ENCODE results near the gene AHR.

Gene AHR

DNA sequence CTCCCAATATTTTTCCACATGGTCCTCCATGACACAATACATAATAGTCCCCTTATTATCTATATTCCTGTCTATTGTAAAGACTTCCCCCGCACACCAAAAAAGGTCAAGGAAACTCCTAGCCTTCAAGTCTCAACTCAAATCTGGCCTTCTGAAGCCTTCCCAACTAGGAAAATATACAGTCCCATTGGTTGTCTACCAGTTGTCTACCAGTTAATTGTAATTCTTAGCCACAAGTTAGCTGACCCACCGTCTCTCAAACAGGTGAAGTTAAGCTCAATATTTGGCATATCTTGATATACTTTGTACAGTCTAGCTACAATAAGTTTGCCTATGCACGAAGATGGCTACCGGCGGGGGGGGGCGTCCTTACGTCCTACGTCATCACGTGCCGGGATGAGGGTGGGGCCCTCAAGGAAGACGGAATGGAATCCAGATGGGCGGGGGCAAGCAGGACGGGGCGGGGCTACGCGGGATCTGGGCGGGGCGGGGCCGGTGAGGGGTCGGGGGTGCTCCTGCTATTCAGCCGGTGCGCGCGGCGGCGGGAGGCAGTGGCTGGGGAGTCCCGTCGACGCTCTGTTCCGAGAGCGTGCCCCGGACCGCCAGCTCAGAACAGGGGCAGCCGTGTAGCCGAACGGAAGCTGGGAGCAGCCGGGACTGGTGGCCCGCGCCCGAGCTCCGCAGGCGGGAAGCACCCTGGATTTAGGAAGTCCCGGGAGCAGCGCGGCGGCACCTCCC is at the start of gene AHR:
Gene AHR, plus strand, starts transcription at position 551 of the 738 bp plus-strand sequence. CDS start 613 bp downstream, outside the sequence.
- DNase-seq (ENCODE audit: low read depth), result peak; percentile 75

DNA sequence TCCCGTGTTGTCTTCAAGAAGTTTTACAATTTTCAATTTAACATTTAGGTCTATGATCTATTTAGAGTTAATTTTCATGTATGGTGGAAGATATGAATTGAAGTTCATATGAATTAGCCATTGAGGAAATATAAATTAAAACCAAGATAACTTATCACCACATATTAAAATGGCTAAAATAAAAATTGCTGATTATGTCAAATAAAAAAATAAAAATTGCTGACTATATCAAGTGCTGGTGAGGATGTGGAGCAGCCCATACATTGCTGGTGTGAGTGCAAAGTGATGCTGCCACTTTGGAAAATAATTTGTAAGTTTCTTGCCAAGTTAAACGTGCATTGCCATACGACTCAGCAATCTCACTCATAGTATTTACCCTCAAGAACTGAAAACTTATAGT is 44.6 kb upstream of the AHR start:
- DNase-seq (ENCODE audit: low read depth), result no peak

DNA sequence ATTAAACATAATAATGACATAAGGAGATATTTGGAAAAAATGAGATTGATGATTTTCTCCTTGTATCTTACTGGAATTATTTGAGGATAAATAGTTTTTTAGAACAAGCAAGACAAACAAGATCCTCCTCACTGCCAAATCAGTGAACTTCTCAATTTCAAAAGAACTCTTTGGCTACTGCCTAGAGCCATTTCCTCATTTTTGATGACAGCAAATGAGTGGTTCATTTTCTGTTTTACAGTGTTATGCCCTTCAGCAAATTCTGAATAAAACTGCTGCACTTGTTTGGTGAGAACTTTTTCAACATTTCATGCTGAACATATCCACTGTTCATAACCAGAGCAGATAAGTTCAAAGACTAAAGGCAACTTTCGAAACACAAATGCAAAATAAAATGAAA is 42.5 kb upstream of the AHR start:
- no peak for DNase-seq (ENCODE audit: low read depth)

DNA sequence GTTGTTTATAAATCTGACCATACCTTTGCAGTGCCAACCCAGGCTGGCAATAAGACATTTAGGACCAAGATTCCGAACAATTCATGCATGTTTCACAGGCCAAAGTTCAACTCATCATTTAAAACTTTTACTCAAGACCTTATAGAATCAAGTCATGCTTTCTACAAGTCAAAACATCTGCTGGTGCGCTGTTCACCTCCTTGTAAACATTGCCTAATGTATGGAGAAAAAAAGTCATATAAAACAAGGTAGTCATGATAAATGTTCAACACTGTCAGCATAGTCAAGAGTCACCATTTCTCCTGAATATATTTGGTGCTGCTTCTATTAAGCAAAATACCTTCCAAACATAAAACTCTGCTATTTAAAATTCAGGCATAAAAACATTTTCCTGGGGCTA is 42.1 kb upstream of the AHR start:
- DNase-seq (ENCODE audit: low read depth), result no peak

DNA sequence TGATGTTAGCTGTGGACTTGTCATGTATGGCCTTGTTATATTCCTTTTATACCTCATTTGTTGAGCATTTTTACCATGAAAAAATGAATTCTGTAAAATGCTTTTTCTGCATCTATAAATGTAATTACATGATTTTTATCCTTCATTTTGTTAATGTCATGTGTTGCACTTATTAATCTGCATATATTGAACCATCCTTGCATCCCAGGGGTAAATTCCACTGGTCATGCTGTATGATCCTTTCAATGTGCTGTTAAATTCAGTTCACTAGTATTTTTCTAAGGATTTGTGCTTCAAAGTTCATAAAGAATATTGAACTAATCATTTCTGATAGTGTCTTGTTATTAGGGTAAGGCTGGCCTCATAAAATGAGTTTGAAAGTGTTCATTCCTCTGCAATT is 31.9 kb upstream of the AHR start:
- no peak for DNase-seq (ENCODE audit: low read depth)

DNA sequence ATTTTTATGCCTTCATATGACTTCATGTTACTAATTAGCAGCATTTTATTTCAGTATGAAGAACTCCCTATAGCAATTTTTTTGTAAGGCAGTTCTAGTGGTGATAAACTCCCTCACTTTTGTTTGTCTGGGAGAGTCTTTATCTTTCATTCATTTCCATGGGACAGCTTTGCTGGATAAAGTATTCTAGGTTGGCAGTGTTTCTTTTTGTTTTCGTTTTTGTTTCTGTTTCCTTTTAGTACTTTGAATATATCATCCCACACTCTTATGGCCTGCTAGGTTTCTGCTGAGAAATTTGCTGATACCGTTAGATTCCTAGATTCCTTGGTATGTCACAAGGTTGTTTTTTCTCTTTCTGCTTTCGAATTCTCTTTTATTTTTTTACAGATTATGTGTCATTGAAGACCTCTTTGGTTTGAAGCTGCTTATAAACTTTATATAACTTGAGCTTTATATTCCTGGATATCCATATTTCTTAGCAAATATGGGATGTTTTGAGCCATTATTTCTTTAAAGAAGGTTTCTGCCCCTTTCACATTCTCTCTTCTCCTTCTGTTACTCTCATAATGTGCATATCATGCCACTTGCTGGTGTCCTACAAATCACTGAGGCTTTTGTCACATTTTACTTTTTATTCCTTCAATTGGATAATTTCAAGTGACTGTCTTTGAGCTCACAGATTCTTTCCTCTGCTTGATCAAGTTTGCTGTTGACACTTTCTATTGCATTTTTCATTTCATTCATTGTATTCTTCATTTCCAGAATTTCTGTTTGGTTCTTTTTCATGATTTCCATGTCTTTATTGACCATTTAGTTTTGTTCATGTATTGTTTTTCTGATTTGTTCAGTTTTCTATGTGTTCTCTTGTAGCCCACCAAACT is 28.9 kb upstream of the AHR start:
- no peak for DNase-seq (ENCODE audit: low read depth)

DNA sequence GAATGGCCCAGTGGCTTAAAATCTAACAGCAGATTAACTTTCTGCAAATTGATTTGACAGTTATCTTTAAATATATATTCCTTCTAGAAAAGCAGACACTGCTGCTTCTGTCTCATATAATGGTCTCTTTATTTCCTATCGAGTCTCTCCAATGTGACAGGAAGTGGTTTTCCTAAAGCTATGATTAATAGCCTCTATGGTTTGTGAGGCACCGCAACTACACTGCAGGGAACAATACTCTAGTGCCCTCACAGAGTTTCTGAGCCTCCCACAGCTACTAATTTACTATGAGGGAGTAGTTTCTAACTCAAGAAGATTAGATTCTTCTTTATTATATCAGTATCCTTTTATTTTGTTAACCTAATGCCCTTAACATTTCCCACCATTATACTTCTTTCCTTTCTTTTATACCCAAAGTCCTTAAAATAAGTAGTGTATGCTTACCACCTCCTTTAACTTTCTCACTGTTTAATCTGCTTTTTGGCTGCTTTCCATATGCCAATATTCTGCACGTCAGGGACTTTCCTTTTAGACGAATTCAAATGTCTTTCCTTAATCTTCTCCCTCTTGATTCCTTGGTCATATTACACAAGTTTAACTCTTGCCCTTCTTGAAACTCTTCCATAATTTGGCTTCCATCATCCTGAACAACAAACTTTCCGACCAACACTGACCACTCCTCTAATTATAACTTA is 23.8 kb upstream of the AHR start:
- DNase-seq (ENCODE audit: low read depth), result no peak

DNA sequence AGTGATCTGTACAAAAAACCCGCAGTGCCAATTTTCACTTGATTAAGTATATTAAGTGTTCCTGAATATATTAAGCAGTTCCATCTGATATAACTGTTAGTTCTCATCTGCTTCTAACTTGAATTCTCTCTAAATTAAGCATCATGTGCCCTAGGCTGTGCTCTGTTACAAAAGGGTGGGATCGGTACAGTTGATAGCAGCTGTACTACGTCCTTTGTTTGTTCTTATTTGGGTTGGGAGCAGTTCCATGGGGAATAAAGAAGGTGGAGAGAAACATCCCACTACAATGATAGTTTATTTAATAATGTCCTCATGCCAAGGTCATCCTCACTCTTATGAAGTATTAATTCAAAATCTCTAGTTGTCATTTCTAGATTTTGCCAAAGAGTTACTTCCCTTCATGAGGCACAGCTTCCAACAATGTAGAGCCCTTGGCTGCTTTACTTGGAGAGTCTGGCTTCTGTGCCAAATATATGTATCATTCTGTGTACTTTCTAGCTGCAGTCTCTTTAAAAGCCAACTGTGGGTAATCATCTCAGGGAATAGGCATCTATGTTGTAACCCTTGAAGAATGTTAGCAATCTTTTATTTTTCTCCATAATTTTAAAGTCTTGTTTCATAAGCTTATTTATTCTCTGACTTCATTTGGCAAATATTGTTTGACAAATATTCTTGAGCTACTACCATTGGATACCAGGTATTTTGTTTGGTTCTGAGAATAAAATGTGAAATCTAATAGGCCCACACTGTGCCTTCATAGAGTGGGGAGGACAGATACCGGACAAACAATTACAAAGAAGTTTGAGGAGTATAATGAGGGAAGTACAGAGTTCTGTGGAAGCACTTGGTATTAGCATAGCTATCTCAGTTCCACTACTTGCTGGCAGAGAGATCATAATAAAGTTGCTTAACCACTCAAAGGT is 22.4 kb upstream of the AHR start:
- DNase-seq (ENCODE audit: low read depth), result no peak

DNA sequence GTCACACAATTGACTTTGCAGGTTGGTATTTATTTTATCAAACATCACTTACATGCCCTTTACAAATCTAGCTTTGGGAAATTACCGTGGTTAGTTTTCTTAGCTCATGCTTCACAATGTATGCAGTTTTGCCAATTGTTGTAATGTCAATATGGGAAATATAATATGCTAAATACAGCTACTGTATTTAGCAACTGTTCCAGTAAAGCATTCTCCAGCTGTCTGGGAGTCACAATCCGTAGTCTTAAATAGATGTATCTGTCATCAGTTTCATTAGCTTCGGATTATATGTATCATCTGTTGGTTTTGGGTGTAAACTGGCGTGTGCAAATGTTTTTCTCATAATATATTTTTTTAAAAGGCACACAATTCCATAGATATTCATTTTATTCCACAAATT is 19.4 kb upstream of the AHR start:
- DNase-seq (ENCODE audit: low read depth), result no peak

DNA sequence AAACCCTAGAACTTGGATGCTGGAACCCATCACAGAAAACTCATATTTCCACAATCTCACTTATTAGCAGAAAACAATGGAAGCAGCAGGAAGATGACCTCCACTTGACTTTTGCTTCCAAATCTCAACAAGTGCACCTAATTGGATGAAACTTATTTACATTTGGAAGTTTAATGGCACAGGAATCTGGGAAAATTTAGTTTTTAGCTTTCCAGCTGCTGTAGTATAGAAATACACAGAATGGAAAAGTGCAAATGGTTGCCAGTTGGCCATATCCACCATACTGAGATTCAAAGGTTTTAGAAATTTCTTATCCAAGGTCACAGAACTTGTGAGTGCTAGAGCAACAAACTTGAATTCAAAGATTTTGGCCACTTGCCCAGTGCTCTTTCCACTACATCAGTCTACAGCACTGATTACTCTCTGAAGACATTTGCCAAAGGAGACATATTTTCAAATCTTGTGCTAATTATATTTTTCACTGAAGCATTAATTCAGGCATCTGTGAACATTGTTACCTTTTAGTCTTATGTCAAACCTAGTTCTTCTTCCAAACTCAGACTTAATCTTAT is 9.3 kb upstream of the AHR start:
- DNase-seq (ENCODE audit: low read depth), result no peak

DNA sequence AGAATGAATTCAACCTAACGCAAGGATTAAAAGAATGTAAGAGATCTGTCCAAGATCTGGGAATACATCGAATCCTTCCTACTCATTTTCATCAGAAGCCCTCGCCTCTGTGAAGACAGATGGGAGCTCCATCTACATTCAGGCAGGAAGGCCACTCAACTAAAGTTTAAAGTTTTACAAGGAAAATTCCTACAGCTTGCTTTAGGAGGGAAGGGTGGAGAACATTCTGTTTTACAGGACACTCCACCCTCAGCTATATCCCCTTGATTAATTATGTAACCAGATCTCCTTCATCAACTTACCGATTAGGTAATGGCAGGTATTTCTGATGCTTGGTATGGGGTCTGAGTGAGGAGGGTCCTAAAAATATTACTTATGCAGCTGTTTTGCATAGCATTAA is 5.6 kb upstream of the AHR start:
- no peak for DNase-seq (ENCODE audit: low read depth)

DNA sequence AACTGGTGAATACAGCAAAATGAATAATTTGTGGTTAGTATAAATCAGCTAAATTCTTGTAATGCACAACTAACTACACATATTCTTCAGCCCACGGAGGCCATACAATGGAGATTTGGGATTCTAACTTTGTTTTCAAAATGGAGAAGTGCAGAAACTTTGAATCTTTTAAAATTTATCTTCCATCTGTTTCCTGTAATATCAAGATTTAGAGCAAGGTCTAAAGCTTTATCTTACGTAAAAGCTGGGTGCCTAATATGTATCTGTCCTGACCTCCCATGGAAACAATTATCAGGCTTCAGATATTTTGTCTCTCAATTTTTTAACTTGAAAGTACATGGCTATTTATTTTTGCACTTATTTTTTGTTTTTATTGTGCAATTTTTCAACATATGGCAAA is 5.0 kb upstream of the AHR start:
- no peak for DNase-seq (ENCODE audit: low read depth)

DNA sequence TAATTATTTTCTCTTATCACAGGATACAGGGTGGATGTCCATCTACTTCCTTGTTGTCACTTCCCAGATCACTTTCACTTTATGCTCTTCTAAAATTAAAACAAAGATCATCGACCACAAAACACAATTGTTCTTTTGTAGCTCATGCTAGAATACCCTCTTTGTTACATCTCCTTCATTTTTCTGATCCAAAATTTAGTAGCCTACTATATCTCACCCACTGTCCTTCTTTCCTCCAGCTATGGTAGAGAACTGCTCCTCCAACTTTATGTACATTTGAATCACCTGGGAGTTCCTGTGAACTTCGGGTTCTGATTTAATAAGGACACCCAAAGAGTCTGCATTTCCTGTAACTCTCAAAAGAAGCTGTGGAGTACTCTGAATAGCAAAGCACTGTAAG is 1.2 kb upstream of the AHR start:
- no peak for DNase-seq (ENCODE audit: low read depth)

DNA sequence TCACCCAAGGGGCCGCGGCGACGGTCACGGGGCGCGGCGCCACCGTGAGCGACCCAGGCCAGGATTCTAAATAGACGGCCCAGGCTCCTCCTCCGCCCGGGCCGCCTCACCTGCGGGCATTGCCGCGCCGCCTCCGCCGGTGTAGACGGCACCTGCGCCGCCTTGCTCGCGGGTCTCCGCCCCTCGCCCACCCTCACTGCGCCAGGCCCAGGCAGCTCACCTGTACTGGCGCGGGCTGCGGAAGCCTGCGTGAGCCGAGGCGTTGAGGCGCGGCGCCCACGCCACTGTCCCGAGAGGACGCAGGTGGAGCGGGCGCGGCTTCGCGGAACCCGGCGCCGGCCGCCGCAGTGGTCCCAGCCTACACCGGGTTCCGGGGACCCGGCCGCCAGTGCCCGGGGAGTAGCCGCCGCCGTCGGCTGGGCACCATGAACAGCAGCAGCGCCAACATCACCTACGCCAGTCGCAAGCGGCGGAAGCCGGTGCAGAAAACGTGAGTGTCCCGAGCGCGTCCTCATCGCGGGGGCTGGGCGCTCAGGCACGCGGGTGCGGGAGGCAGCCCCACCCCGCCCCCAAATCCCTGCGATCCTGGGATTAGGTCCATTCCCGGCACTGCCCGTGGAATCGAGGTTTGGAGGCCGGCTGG is 509 bp downstream of the AHR start:
- DNase-seq (ENCODE audit: low read depth), result peak; percentile 17

DNA sequence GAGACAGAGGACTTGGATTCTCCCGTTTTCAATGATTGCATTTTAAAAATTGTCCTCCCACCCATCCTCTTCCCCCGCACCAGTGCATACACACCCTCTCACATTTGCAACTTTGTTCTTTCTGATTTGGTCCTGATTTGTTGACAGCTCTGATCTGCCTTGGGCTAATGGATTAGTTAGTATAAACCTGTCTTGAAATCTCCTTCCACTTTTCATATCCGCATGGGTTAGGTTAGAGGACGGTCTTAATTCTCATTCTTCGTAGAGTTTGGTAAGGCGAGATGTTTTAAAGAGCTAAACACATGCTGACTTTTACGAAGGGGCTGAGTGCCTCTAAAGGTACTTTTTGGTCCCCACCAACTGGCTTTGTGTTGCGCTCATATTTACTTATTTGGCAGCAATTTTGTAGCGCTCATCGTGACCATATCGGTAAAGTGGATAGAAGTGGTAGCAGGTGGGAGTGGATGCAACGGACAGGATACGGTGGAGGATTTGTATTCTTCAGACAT is 1.1 kb downstream of the AHR start:
- DNase-seq (ENCODE audit: low read depth), result no peak

DNA sequence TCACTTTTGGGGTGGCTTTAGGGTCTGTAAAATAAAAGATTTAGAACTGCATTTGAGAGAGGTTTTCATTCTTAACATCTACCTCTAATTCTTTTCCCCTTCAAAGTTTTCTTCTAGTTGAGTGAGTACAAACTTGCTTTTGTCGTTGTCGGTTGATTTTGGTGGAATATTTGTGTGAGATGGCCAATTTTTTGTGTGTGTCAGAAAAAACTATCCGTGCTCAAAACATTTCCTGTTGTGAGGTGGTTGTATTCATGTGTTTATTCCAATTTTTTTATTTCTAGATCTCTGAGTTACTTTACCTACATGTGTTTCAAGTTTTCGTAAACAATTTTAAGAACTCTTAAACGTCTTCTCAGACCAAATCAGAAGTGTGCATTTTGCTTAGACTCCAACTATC is 1.6 kb downstream of the AHR start:
- DNase-seq (ENCODE audit: low read depth), result no peak

DNA sequence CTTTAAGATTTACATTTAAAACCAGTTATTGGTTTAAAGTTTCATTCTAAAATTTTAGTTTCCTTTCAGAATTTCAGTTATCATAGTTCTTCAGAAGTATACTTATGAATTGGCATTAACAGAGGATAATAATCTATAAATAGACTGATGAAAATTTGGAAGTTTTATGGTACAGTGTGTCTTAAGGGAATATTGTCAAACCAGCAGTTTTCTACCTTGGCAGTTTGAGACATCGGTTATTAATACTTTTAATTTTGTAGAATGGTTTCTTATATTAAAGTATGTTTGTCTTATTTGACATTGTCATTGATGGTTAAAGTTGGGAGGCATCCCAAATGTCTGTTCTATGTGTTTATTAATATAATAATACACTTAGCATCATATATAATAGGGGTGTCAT is 2.0 kb downstream of the AHR start:
- DNase-seq (ENCODE audit: low read depth), result no peak

DNA sequence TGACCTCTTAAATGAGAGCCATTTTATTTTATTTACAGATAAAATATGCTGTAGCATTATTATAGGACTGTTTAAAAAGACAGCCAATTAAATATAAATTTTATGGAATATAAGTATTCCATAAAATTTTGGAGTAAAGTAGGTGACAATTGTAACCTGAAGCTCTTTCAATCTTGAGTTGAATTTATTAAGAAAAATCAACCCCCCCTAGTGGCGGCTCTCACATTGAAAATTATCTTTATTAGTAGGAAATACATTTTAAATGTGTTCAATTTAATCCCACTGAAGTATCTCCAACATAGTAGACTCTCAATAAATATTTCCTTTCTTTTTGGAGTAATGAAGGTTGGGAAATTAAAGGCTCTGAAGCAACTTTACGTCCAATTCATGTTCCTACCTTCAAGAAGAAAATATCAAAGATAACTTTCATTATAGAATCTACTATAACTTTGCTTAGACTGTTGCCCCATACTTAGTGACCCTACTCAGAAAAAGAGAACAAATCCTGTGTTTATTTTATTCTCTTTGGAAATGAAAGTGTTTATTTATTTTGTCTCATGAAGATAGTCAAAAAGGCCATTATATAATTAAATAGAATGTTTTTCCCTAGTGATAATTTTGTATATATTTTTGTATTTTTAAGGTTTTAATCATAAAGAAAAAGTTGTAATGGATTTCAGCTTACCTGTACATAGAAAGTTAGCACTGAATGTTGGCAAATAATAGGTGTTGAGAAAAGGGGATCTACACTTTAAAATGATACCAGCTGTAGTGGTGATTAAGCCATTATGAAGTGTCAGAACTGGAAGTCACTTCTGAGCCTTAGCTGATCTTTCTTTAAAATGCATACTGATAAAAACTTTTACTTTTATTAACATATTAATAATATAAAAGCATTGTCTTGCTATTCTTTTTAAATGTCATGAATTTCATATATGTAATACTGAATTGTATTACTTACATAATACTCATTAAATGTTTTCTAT is 3.3 kb downstream of the AHR start:
- DNase-seq (ENCODE audit: low read depth), result no peak

DNA sequence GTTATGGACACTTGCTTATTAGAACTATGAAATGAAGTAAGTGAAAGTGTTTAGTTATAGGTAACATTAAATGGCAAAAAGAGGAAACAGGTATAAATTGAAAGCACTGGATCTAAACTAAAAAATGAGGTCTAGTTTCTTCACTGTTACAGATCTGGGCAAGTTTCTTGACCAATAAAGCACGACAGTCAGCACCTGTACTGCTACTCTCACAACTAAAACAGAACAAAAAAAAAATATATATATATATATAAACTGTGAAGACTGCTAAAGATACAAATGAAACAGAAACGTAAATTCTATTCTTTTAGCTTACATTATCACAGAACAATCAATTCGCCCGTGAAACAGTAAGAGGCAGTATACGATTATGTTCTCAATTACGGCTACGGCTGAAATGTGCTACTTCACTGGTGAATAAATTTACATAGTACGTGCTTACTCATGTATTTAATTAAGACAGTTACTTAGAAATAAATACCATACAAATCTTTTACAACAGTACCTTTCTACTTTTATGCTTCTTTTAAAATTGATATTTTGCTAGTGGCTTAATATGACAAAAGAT is 4.2 kb downstream of the AHR start:
- no peak for DNase-seq (ENCODE audit: low read depth)
